ENCODE measurements around the gene GPR35. TPM values are rescaled to one million over a fixed set of nuclear protein-coding genes. Genes with fewer than 3 reads are reported as not detected.

The GPR35 gene
- total RNA-seq, 1 experiment from 2014 or later, result 4.2 TPM

- TF ChIP-seq POLR2AphosphoS5 (IDR thresholded peaks at IDR 0.05; ENCODE audit: low read depth, low read length) (no peak), ZNF274 (IDR thresholded peaks at IDR 0.05; ENCODE audit: low read depth, low read length) (no peak), TCF7L2 (IDR thresholded peaks at IDR 0.05; ENCODE audit: borderline replicate concordance, extremely low read depth, insufficient read depth, insufficient read length) (no peak)
These were observed 28.2 kb upstream of the GPR35 start (continued) for GRCh38 chr2:240597054-240597418.

DNA sequence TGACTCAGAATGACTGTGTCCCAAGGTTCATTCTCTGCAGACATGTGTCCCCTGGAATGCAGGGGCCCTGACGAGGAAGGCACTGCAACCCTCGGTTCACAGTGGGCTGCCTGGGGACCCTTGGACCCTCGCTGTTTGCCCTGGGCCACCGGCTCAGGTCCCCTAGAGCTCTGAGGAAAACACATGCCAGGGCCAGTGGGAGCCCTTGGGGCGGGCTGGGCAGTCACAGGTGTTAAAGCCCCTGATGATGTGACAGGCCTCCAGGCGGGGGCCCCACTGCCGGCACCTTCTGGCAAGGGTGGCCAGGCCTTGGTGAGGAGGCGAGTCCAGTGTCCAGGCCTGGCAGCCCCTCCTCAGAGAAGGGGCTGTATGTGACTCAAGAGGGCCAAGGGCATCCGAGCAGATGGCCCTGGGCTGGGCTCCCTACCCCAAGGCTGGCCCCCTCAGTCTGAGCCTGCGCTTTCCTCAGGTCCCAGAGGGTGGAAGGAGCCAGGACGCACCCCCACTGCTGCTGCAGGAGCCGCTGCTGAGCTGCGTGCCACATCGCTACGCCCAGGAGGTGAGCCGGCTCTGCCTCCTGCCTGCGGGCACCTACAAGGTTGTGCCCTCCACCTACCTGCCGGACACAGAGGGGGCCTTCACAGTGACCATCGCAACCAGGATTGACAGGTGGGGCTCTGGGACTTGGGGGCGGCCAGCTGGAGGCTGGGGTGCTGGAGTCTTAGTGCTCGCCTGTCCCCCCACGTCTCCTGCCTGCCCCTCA lies 27.7 kb upstream of the GPR35 start:
- no peaks in the 10 kb centered on the region for H3K9me3 ChIP-seq (ENCODE audit: control insufficient read depth in 1 of 2, insufficient read depth in 1 of 2, low read depth in 1 of 2, low read length in 2 of 2)
- no peaks in the 10 kb centered on the region for H3K79me2 ChIP-seq (ENCODE audit: insufficient read depth, low read length)
- no peaks in the 10 kb centered on the region for H3K27me3 ChIP-seq (ENCODE audit: insufficient read depth, low read length)
- H4K20me1 ChIP-seq (ENCODE audit: insufficient read depth), result no peaks in the 10 kb centered on the region
- no peaks in the 10 kb centered on the region for H3K9me2 ChIP-seq (ENCODE audit: insufficient read depth)
- ChIA-PET POLR2A (no interaction called here), CTCF (no interaction called here), RAD21 (ENCODE audit: low non-redundant PET in 1 of 2, low total read pairs in 2 of 2, uncharacterized antibody in 2 of 2, unreplicated experiment in 2 of 2) (no interaction called here)
- no peak overlapping the region for H3K4me3 ChIP-seq (replicated peaks in 1 of 2; ENCODE audit: low read depth in 1 of 2, low read length in 2 of 2)
- no TSS peak for BruUV-seq (replicated peaks)
- no peak overlapping the region for H3K27ac ChIP-seq (ENCODE audit: low read depth, low read length)
- H3K36me3 ChIP-seq (ENCODE audit: control insufficient read depth in 1 of 2, insufficient read depth in 2 of 2, low read length in 2 of 2), result no peaks in the 10 kb centered on the region; a peak in 2 of 4 replicates
- TF ChIP-seq MAX (IDR thresholded peaks at IDR 0.05), result no peak
- no peak for TF ChIP-seq CBX3 (IDR thresholded peaks at IDR 0.05; ENCODE audit: low read depth)
- TF ChIP-seq, protein P1, sequence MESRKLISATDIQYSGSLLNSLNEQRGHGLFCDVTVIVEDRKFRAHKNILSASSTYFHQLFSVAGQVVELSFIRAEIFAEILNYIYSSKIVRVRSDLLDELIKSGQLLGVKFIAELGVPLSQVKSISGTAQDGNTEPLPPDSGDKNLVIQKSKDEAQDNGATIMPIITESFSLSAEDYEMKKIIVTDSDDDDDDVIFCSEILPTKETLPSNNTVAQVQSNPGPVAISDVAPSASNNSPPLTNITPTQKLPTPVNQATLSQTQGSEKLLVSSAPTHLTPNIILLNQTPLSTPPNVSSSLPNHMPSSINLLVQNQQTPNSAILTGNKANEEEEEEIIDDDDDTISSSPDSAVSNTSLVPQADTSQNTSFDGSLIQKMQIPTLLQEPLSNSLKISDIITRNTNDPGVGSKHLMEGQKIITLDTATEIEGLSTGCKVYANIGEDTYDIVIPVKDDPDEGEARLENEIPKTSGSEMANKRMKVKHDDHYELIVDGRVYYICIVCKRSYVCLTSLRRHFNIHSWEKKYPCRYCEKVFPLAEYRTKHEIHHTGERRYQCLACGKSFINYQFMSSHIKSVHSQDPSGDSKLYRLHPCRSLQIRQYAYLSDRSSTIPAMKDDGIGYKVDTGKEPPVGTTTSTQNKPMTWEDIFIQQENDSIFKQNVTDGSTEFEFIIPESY (IDR thresholded peaks at IDR 0.05; ENCODE audit: extremely low read depth, insufficient replicate concordance, low read length), result no peak
- no peak for TF ChIP-seq SP1 (IDR thresholded peaks at IDR 0.05; ENCODE audit: low read depth)
- no peak for TF ChIP-seq FOSL1 (IDR thresholded peaks at IDR 0.05; ENCODE audit: low read depth)
- TF ChIP-seq, protein P2, sequence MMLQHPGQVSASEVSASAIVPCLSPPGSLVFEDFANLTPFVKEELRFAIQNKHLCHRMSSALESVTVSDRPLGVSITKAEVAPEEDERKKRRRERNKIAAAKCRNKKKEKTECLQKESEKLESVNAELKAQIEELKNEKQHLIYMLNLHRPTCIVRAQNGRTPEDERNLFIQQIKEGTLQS (IDR thresholded peaks at IDR 0.05), result no peak
- TF ChIP-seq YY1 (IDR thresholded peaks at IDR 0.05; ENCODE audit: extremely low read depth, insufficient replicate concordance, low read depth, low read length), result no peak
- no peak for TF ChIP-seq TCF7L2 (IDR thresholded peaks at IDR 0.05; ENCODE audit: borderline replicate concordance, extremely low read depth, insufficient read depth, insufficient read length)
- no peak for TF ChIP-seq POLR2AphosphoS5 (IDR thresholded peaks at IDR 0.05; ENCODE audit: low read depth, low read length)
- TF ChIP-seq POLR2A (IDR thresholded peaks at IDR 0.05; ENCODE audit: borderline replicate concordance, extremely low read depth, insufficient read depth, insufficient read length), result no peak
- no peak for TF ChIP-seq JUND (IDR thresholded peaks at IDR 0.05)
- TF ChIP-seq ZNF274 (IDR thresholded peaks at IDR 0.05; ENCODE audit: low read depth, low read length), result no peak
- no peak overlapping the region for H3K4me2 ChIP-seq (ENCODE audit: low read length)
- H3K4me1 ChIP-seq (ENCODE audit: control insufficient read depth in 1 of 2, insufficient read depth in 2 of 2, low read length in 2 of 2), result no peaks in the 10 kb centered on the region
- ATAC-seq (no peak), DNase-seq (ENCODE audit: low read depth, low spot score) (no peak)
- intact Hi-C loops (cut with micrococcal nuclease), result no loop called here
- no peak overlapping the region for H2AFZ ChIP-seq (ENCODE audit: low read depth, low read length, poor library complexity, severe bottlenecking)
- H3K9ac ChIP-seq (ENCODE audit: low read length), result no peak overlapping the region

Measured in HCT116 (cell line).